ENCODE data around the gene OR52I1. TPM values are rescaled to one million over a fixed set of nuclear protein-coding genes. Genes with fewer than 3 reads are reported as not detected.

Gene OR52I1
- total and polyA plus RNA-seq, 10 of the 15 experiments (the other 5 are each of a cell fraction or from before 2014, with no cell fraction given) = not detected

DNA sequence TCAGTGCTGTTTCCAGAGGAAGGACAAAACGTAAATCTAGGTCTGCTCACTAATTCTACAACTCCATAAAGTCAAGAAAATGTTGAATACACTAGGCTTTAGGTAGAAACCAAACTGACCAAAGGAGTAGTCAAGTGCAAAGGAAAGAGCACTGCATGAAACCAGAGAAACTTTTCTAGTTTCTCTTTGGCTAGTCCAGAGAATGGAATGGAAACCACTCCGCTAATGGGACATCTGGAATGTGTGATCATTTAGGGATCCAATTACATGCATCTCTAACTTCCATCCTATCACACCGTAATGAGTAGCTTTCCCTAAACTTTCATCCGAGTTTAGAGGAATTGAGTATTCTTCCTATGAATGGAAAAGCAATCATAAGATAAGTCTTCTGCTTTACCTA lies 46.4 kb upstream of the OR52I1 start:
- Histone ChIP-seq H4K20me1 (ENCODE audit: control insufficient read depth, insufficient read depth) (no peaks in the 10 kb centered on the region), H3K36me3 (ENCODE audit: control insufficient read depth in 2 of 2, insufficient read depth in 2 of 2, low read length in 1 of 2) (no peaks in the 10 kb centered on the region), H3K27ac (ENCODE audit: control insufficient read depth, insufficient read depth) (no peak overlapping the region), H2AFZ (ENCODE audit: control insufficient read depth, low read depth, low read length) (no peak overlapping the region), H3K27me3 (replicated peaks in 1 of 2; ENCODE audit: control insufficient read depth in 2 of 2, insufficient read depth in 2 of 2, low read length in 1 of 2) (no peaks in the 10 kb centered on the region; a peak in 2 of 4 replicates), H3K4me3 (no peak overlapping the region), H3K9me3 (replicated peaks; ENCODE audit: control insufficient read depth, insufficient read depth, low read length) (no peaks in the 10 kb centered on the region), H3K9ac (ENCODE audit: control insufficient read depth, insufficient read depth, low read length) (no peak overlapping the region), H3K4me2 (ENCODE audit: control insufficient read depth, insufficient read depth) (no peak overlapping the region), H3K79me2 (ENCODE audit: control insufficient read depth, insufficient read depth, low read length) (no peaks in the 10 kb centered on the region), H3K4me1 (ENCODE audit: control insufficient read depth, insufficient read depth, low read length) (no peaks in the 10 kb centered on the region)
- ChIA-PET CTCF (interaction anchor here (0.6 kb wide), 1 partner anchor 366 kb away, joined by 3 read pairs; no protein-coding TSS in a partner anchor), SMC1A (ENCODE audit: uncharacterized antibody, unreplicated experiment) (no interaction called here), RAD21 (ENCODE audit: unreplicated experiment) (no interaction called here), POLR2A (no interaction called here)
- intact Hi-C loops (cut with micrococcal nuclease; ENCODE audit: unreplicated experiment) (no loop called here), in situ Hi-C loops (cut with MboI) (no loop called here)
- BruUV-seq (replicated peaks) = no TSS peak
- ATAC-seq (no peak), DNase-seq (ENCODE audit: low read depth, low spot score) (no peak), FAIRE-seq (no peak)
- TF ChIP-seq EZH2 (IDR thresholded peaks at IDR 0.05; ENCODE audit: borderline replicate concordance, control insufficient read depth, low read depth, low read length) = no peak
- TF ChIP-seq, protein P1, sequence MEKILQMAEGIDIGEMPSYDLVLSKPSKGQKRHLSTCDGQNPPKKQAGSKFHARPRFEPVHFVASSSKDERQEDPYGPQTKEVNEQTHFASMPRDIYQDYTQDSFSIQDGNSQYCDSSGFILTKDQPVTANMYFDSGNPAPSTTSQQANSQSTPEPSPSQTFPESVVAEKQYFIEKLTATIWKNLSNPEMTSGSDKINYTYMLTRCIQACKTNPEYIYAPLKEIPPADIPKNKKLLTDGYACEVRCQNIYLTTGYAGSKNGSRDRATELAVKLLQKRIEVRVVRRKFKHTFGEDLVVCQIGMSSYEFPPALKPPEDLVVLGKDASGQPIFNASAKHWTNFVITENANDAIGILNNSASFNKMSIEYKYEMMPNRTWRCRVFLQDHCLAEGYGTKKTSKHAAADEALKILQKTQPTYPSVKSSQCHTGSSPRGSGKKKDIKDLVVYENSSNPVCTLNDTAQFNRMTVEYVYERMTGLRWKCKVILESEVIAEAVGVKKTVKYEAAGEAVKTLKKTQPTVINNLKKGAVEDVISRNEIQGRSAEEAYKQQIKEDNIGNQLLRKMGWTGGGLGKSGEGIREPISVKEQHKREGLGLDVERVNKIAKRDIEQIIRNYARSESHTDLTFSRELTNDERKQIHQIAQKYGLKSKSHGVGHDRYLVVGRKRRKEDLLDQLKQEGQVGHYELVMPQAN (conservative IDR thresholded peaks at IDR 0.05) = no peak
- TF ChIP-seq, protein P2, sequence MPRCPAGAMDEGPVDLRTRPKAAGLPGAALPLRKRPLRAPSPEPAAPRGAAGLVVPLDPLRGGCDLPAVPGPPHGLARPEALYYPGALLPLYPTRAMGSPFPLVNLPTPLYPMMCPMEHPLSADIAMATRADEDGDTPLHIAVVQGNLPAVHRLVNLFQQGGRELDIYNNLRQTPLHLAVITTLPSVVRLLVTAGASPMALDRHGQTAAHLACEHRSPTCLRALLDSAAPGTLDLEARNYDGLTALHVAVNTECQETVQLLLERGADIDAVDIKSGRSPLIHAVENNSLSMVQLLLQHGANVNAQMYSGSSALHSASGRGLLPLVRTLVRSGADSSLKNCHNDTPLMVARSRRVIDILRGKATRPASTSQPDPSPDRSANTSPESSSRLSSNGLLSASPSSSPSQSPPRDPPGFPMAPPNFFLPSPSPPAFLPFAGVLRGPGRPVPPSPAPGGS (IDR thresholded peaks at IDR 0.05; ENCODE audit: borderline replicate concordance, insufficient read depth, low read depth, low read length, poor library complexity, severe bottlenecking) = no peak
- TF ChIP-seq ASH2L (IDR thresholded peaks at IDR 0.05; ENCODE audit: borderline replicate concordance, low read depth) = no peak
- no peak for TF ChIP-seq RUNX3 (IDR thresholded peaks at IDR 0.05; ENCODE audit: low read length)
- TF ChIP-seq EGR1 (IDR thresholded peaks at IDR 0.05; ENCODE audit: borderline replicate concordance in 1 of 2, low read depth in 2 of 2, low read length in 2 of 2) = no peak
- TF ChIP-seq, protein P3, sequence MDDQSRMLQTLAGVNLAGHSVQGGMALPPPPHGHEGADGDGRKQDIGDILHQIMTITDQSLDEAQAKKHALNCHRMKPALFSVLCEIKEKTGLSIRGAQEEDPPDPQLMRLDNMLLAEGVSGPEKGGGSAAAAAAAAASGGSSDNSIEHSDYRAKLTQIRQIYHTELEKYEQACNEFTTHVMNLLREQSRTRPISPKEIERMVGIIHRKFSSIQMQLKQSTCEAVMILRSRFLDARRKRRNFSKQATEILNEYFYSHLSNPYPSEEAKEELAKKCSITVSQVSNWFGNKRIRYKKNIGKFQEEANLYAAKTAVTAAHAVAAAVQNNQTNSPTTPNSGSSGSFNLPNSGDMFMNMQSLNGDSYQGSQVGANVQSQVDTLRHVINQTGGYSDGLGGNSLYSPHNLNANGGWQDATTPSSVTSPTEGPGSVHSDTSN (IDR thresholded peaks at IDR 0.05; ENCODE audit: insufficient replicate concordance, low read depth, low read length) = no peak
- 36% methylated on average over 4 of the region's 4 CpGs for whole genome bisulfite sequencing (ENCODE audit: insufficient coverage, insufficient replicate concordance, low lambda C conversion rate, missing lambda C conversion rate)

All from GM12878 (cell line).